OCI-LY1 (cell line): ENCODE data around the gene PTPRA.
"Not testable (repeated sequence)": the region's sequence is repeated elsewhere in the genome, so short reads cannot be mapped to it uniquely, and the experiment has no call there.

Experiments used
- H2AFZ ChIP-seq: fragments of 200-600 bp; sonication (generic), shearing (Covaris generic); 2 replicates; pipeline ENCODE4 v1.6.0; 2014; ENCODE audit warnings: antibody characterized with exemption, mild to moderate bottlenecking, low read length
- H3F3A ChIP-seq: fragments of 200-600 bp; sonication (generic), shearing (Covaris generic); 2 replicates; pipeline ENCODE4 v1.6.0; 2014; ENCODE audit warnings: mild to moderate bottlenecking, antibody characterized with exemption, low read length, moderate library complexity; ENCODE audit not compliant: insufficient read depth
- H3K27ac ChIP-seq: fragments of 200-600 bp; sonication (generic); 2 replicates; pipeline ENCODE4 v1.5.1; 2014; ENCODE audit warnings: low read length, mixed run types, mild to moderate bottlenecking, low read depth; ENCODE audit not compliant: poor library complexity, severe bottlenecking
- H3K27me3 ChIP-seq: fragments of 200-600 bp; sonication (generic); 2 replicates; pipeline ENCODE4 v1.6.0; 2014; ENCODE audit warnings: antibody characterized with exemption, mild to moderate bottlenecking, low read length, moderate library complexity; ENCODE audit not compliant: insufficient read depth
- H3K36me3 ChIP-seq: fragments of 200-600 bp; sonication (generic); 2 replicates; pipeline ENCODE4 v1.6.1; 2014; ENCODE audit warnings: mild to moderate bottlenecking, antibody characterized with exemption, low read length, moderate library complexity, mixed read lengths; ENCODE audit not compliant: insufficient read depth
- H3K4me1 ChIP-seq: fragments of 200-600 bp; sonication (generic); 2 replicates; pipeline ENCODE4 v1.5.1; 2014; ENCODE audit warnings: mild to moderate bottlenecking, low read length, moderate library complexity; ENCODE audit not compliant: insufficient read depth, severe bottlenecking
- H3K4me2 ChIP-seq: fragments of 200-600 bp; sonication (generic), shearing (Covaris generic); 2 replicates; pipeline ENCODE4 v1.6.1; 2014; ENCODE audit warnings: low read length
- H3K4me3 ChIP-seq: fragments of 200-600 bp; sonication (generic); 2 replicates; pipeline ENCODE4 v1.5.1; 2014; ENCODE audit warnings: low read length, low read depth, mild to moderate bottlenecking, mixed read lengths; ENCODE audit not compliant: poor library complexity, severe bottlenecking
- H3K79me2 ChIP-seq: fragments of 200-600 bp; shearing (Covaris generic); 2 replicates; pipeline ENCODE4 v1.6.1; 2016; ENCODE audit warnings: mixed run types, low read length, mixed read lengths; ENCODE audit not compliant: insufficient read depth
- H3K9ac ChIP-seq: fragments of 200-600 bp; sonication (generic), shearing (Covaris generic); 2 replicates; pipeline ENCODE4 v1.6.1; 2014; ENCODE audit warnings: mild to moderate bottlenecking, low read length, mixed read lengths
- H3K9me2 ChIP-seq: fragments of 200-600 bp; sonication (generic), shearing (Covaris generic); 2 replicates; pipeline ENCODE4 v1.6.1; 2014; ENCODE audit warnings: low read depth, mild to moderate bottlenecking, low read length, mixed read lengths
- H3K9me3 ChIP-seq: fragments of 200-600 bp; shearing (Covaris generic); 2 replicates; pipeline ENCODE4 v1.6.1; 2014; ENCODE audit warnings: low read length, mixed read lengths
- H4K20me1 ChIP-seq: fragments of 200-600 bp; sonication (generic), shearing (Covaris generic); 2 replicates; pipeline ENCODE4 v1.6.0; 2016; ENCODE audit warnings: mild to moderate bottlenecking, low read length; ENCODE audit not compliant: insufficient read depth
- CTCF ChIP-seq: fragments of 200-600 bp; sonication (generic), shearing (Covaris generic); IDR thresholded peaks from 2 replicates; pipeline ENCODE4 v1.5.1; 2017; ENCODE audit warnings: mild to moderate bottlenecking, antibody characterized with exemption, low read length, moderate library complexity, mixed read lengths
- EZH2 ChIP-seq: fragments of 200-600 bp; sonication (generic), shearing (Covaris generic); IDR thresholded peaks from 2 replicates; pipeline ENCODE4 v1.8.0; 2017; ENCODE audit warnings: borderline replicate concordance, mixed run types, mild to moderate bottlenecking, antibody characterized with exemption, low read length, moderate library complexity, mixed read lengths

The PTPRA gene

GRCh38 chr20:3059489-3059888, 186.2 kb downstream of the PTPRA start:
- Histone ChIP-seq H3K9me3 (no peaks in the 10 kb centered on the region), H3K27me3 (no peaks in the 10 kb centered on the region), H3K9ac (no peak overlapping the region), H3F3A (no peaks in the 10 kb centered on the region), H4K20me1 (no peaks in the 10 kb centered on the region), H3K36me3 (no peaks in the 10 kb centered on the region), H3K79me2 (no peaks in the 10 kb centered on the region), H3K9me2 (no peaks in the 10 kb centered on the region), H3K4me1 (no peaks in the 10 kb centered on the region), H3K27ac (no peak overlapping the region), H2AFZ (no peak overlapping the region), H3K4me3 (no peak overlapping the region), H3K4me2 (no peak overlapping the region)
- TF ChIP-seq EZH2: no peak
- no peak for TF ChIP-seq CTCF

- H3K79me2 ChIP-seq, H3K4me2 ChIP-seq, H3F3A ChIP-seq, H2AFZ ChIP-seq, H3K9me3 ChIP-seq, H3K9ac ChIP-seq, H3K27me3 ChIP-seq, H4K20me1 ChIP-seq, H3K9me2 ChIP-seq, H3K4me3 ChIP-seq, H3K27ac ChIP-seq, H3K4me1 ChIP-seq, H3K36me3 ChIP-seq: not testable (repeated sequence)
Measured at GRCh38 chr20:3064119-3064518, 190.8 kb downstream of the PTPRA start.

- Histone ChIP-seq H3K27ac (no peak overlapping the region), H3K27me3 (no peaks in the 10 kb centered on the region), H3K36me3 (no peaks in the 10 kb centered on the region), H3F3A (no peaks in the 10 kb centered on the region), H3K9me2 (no peaks in the 10 kb centered on the region), H3K9ac (no peak overlapping the region), H3K79me2 (no peaks in the 10 kb centered on the region), H3K4me1 (no peaks in the 10 kb centered on the region), H3K4me3 (no peak overlapping the region), H4K20me1 (no peaks in the 10 kb centered on the region), H3K9me3 (no peaks in the 10 kb centered on the region), H3K4me2 (no peak overlapping the region), H2AFZ (no peak overlapping the region)
- TF ChIP-seq CTCF (no peak), EZH2 (no peak)
Measured at GRCh38 chr20:3067139-3068014, 194.1 kb downstream of the PTPRA start.

GRCh38 chr20:3068075-3068474, 194.8 kb downstream of the PTPRA start:
- Histone ChIP-seq H3K9me2 (no peaks in the 10 kb centered on the region), H3K79me2 (no peaks in the 10 kb centered on the region), H3K4me2 (no peak overlapping the region), H3K27me3 (no peaks in the 10 kb centered on the region), H2AFZ (no peak overlapping the region), H3K36me3 (no peaks in the 10 kb centered on the region), H3K4me3 (no peak overlapping the region), H4K20me1 (no peaks in the 10 kb centered on the region), H3K4me1 (no peaks in the 10 kb centered on the region), H3K9me3 (no peaks in the 10 kb centered on the region), H3F3A (no peaks in the 10 kb centered on the region), H3K9ac (no peak overlapping the region), H3K27ac (no peak overlapping the region)
- TF ChIP-seq EZH2 (no peak), CTCF (no peak)
